Measurements from ENCODE around the gene DNAJB12.
"Not testable (repeated sequence)": the region's sequence is repeated elsewhere in the genome, so short reads cannot be mapped to it uniquely, and the experiment has no call there.

Gene DNAJB12

DNA sequence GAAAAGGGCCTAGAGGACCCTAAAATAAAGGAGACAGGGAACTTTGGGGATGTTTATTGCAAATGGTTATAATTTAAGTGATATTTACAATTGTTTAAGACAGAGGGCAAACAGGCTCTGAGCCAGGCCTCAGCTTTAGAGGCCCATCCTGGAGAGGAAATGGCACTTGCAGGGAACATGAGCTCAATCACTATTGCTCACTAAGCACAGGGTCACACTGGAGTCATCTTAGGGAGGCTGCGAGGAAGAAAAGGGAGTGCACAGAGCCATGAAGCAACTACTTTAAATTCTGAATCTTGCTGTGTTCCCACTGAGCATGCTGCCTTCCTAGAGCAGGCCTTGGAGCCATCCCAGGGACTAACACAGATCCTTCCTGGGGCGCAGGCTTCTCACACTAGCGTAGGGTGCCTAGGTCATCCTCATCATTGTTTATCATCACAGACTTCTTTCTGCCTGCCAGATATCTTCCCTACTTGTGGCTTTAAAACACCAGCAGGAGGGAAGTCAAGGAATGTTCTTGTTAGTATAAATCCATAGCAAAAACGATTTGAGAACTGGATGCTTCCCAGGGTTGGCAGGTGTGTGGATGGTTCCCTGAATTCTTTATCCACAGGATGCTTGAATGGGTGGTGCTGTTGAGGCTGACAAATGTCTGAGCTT is 12.7 kb upstream of the DNAJB12 start:
- no peak overlapping the region for H3K4me3 ChIP-seq (ENCODE audit: low read length)
- TF ChIP-seq ZNF274 (IDR thresholded peaks at IDR 0.05; ENCODE audit: low read depth, low read length) = no peak

DNA sequence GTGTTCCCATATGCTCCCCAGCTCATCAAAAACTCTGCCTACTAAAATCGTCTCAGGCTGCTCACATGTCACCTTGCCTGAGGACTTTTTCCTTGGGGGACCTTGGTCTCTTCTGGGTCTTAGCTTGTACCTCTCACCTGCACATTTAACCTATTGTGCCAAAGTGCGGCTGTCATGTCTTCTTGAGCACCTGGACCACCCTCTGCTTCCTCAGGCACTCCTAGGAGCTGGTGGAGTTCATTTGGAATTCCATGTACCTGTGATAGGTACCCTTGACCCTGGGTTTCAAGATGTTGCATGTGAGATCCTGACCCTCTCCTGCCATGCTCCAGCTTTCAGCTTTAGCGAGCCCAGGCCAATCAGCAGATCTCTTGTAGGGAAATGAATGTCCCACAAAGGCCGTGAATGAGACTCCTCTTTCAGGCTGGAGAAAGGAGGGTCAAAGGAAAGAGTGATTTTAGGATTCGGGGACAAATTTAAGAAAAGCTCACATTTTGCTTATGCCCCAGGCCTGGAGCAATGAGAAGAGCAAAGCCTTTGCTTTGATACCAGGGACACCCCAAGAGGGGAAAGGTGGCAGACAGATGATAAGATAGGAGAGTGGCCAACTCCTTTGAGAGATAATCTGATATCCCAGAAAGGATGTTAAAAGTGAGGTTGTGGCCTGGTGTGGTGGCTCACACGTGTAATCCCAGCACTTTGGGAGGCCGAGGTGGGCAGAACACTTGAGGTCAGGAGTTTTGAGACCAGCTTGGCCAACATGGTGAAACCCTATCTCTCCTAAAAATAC is 10.6 kb upstream of the DNAJB12 start:
- no peak for TF ChIP-seq ZNF274 (IDR thresholded peaks at IDR 0.05; ENCODE audit: low read depth, low read length)
- no peak overlapping the region for H3K4me3 ChIP-seq (ENCODE audit: low read length)

GRCh38 chr10:72364239-72364777 is 9.6 kb upstream of the DNAJB12 start:
- H3K4me3 ChIP-seq (ENCODE audit: low read length) = no peak overlapping the region; the same call in 1 of the 2 replicates
- no peak for TF ChIP-seq ZNF274 (IDR thresholded peaks at IDR 0.05; ENCODE audit: low read depth, low read length)

DNA sequence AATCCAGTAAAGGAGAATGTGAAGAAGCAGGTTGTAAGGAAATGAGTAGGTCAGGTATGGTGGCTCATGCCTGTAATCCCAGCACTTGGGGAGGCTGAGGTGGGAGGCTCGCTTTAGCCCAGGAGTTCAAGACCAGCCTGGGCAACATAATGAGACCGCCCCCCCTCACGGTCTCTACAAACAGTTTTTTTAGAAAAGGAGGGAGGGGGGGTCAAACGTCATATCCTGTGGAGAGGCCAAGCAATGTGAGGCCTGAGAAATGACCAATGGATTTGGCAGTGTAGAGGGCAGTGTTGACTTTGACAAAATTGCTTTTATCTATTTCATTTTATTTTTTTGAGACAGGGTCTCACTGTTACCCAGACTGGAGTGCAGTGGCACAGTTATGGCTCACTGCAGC is 2.3 kb upstream of the DNAJB12 start:
- no peak for TF ChIP-seq ZNF274 (IDR thresholded peaks at IDR 0.05; ENCODE audit: low read depth, low read length)
- no peak overlapping the region for H3K4me3 ChIP-seq (ENCODE audit: low read length)

DNA sequence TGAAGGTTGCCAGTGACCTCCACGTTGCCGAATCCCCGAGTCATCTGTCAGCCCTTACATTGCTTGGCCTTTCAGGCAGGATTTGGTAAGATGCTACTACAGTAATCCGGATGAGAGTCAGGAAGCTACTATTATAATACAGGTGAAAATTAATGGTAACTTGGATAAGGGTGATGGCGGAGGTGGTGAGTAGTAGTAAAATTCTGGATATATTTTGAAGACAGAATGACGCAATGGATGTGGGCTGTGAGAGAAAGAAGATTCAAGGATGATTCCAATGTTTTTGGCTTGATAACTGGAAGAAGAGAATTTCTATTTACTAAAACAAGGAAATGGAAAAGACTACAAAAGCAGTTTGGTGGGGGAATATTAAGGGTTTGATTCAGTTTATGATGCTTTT is 1.4 kb upstream of the DNAJB12 start:
- H3K4me3 ChIP-seq (ENCODE audit: low read length) = no peak overlapping the region
- no peak for TF ChIP-seq ZNF274 (IDR thresholded peaks at IDR 0.05; ENCODE audit: low read depth, low read length)

DNA sequence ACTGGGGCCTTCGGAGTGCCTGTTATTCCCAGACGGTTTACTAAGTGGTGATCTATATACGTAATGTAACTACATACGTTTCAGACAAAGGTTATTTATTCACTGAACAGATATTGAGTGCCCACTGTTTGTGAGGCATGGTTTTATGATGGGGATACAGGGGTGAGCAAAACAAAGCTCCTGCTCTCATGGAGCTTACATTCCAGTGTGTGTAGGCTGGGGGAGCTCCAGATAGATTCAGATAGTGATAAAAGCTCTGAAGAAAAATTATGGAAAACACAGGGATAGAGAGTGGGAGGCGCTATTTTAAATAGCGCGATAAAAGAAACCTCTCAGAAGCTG is 466 bp upstream of the DNAJB12 start:
- no peak for TF ChIP-seq ZNF274 (IDR thresholded peaks at IDR 0.05; ENCODE audit: low read depth, low read length)
- H3K4me3 ChIP-seq (ENCODE audit: low read length) = peak overlapping the region; percentile 79

- no peak for TF ChIP-seq ZNF274 (IDR thresholded peaks at IDR 0.05; ENCODE audit: low read depth, low read length)
- peak overlapping the region; percentile 79 for H3K4me3 ChIP-seq (ENCODE audit: low read length)
Measured at GRCh38 chr10:72353965-72354355, 759 bp downstream of the DNAJB12 start.

GRCh38 chr10:72353028-72353964 is 1.4 kb downstream of the DNAJB12 start:
- TF ChIP-seq ZNF274 (IDR thresholded peaks at IDR 0.05; ENCODE audit: low read depth, low read length) = no peak
- H3K4me3 ChIP-seq (ENCODE audit: low read length) = peak overlapping the region; percentile 79

DNA sequence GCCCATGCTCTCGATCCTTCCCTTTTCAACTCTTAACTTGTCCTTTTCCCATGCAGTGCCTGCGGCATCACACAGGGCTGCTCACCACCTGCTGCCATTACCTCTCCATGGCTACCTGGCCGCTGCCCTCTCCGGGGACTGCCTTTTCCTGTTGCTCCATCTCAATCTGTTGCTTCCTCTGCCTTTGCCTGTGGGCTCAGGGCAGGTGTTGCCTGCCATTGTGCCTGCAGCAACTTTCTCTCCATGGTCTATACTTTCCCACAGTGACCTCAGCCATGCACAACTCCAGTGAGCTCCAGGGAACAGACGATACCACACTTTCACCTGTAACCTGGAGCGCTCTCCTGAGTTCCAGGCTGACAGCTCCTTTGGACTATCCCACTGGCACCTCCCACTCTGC is 3.2 kb downstream of the DNAJB12 start:
- no peak overlapping the region for H3K4me3 ChIP-seq (ENCODE audit: low read length)
- no peak for TF ChIP-seq ZNF274 (IDR thresholded peaks at IDR 0.05; ENCODE audit: low read depth, low read length)

DNA sequence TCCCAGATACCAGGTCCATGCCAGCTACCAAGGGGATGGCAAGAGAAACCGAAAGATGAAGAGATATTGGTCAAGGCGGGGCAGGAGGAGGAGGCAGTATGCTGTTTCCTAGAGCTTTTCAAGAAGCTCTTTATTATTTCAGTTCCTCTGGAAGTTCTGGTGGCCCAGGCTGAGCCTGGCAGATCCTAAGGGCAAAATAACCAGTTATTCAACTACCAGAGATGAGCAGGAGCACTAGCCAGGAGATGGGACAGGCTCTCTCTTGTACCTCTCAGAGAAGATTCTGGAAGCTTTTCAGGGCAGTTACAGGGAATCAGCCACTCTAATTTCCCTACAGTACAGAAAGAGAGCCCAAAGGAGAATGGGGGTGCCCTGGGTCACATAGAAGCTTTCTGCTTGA is 5.3 kb downstream of the DNAJB12 start:
- H3K4me3 ChIP-seq (ENCODE audit: low read length) = no peak overlapping the region
- TF ChIP-seq ZNF274 (IDR thresholded peaks at IDR 0.05; ENCODE audit: low read depth, low read length) = no peak

- no peak overlapping the region for H3K4me3 ChIP-seq (ENCODE audit: low read length)
- no peak for TF ChIP-seq ZNF274 (IDR thresholded peaks at IDR 0.05; ENCODE audit: low read depth, low read length)
Measured at GRCh38 chr10:72348282-72348681, 6.4 kb downstream of the DNAJB12 start.

GRCh38 chr10:72346117-72346516 is 8.6 kb downstream of the DNAJB12 start:
- H3K4me3 ChIP-seq (ENCODE audit: low read length) = not testable (repeated sequence)

GRCh38 chr10:72344932-72345331 is 9.8 kb downstream of the DNAJB12 start:
- no peak overlapping the region for H3K4me3 ChIP-seq (ENCODE audit: low read length)
- TF ChIP-seq ZNF274 (IDR thresholded peaks at IDR 0.05; ENCODE audit: low read depth, low read length) = no peak

DNA sequence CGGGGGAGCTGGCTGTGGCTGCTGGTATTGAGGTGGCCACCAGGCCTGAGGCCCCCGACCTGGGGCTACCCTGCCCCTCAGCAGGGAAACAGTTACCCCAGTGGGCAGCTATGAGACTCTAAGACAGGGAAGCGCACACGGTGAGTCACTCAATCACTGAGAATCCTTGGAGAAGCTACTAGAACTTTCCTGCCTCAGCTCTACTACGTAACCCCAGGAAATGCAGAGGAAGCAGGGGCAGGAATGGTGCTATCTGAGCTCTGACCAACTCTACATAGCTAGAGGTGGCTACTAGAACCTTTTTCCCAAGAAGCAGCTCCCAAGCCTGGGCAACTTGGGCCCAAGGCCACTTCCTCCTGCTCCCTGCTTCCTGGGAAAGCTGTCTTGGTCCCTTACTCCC is 11.8 kb downstream of the DNAJB12 start:
- TF ChIP-seq ZNF274 (IDR thresholded peaks at IDR 0.05; ENCODE audit: low read depth, low read length) = no peak
- no peak overlapping the region for H3K4me3 ChIP-seq (ENCODE audit: low read length)
